Activated T-helper 17 cell treated with anti-CD3 and anti-CD28 coated beads, Interleukin-2, amount 50 U/mL, for 72 hours (primary cell): ENCODE data around the gene PDGFC. TPM values are rescaled to one million over a fixed set of nuclear protein-coding genes. Genes with fewer than 3 reads are reported as not detected.

ENCODE experiments used
- ATAC-seq: fragments of 150-1000 bp; cut with Tn5 transposase; replicated peaks from 2 replicates; pipeline ENCODE4 v1.10.0; 2021; ENCODE audit warnings: mild to moderate bottlenecking, moderate library complexity
- H3K27ac Mint-ChIP-seq: one replicate; pipeline ENCODE4 v1.8.0; 2022; ENCODE audit warnings: mixed read lengths
- H3K27me3 Mint-ChIP-seq: one replicate; pipeline ENCODE4 v1.8.0; 2022; ENCODE audit warnings: mixed read lengths
- H3K36me3 Mint-ChIP-seq: one replicate; pipeline ENCODE4 v1.8.0; 2022; ENCODE audit warnings: low read depth, mild to moderate bottlenecking, mixed read lengths
- H3K4me1 Mint-ChIP-seq: one replicate; pipeline ENCODE4 v1.8.0; 2022; ENCODE audit warnings: mixed read lengths
- H3K4me3 Mint-ChIP-seq: one replicate; pipeline ENCODE4 v1.8.0; 2022; ENCODE audit warnings: mild to moderate bottlenecking, mixed read lengths
- H3K9me3 Mint-ChIP-seq: one replicate; pipeline ENCODE4 v1.8.0; 2022; ENCODE audit warnings: mixed read lengths
- total RNA-seq, 2 donors: library from RNA; stranded (reverse); gene quantifications; one replicate each; pipeline ENCODE4 v1.2.3, GENCODE V29; 2022

Gene PDGFC
- total RNA-seq, 2 donors from 2014 or later = not detected

- no peak for ATAC-seq
- peaks cover 6% of the 10 kb centered on the region for H3K9me3 Mint-ChIP-seq
Measured at GRCh38 chr4:156991161-156991560, 19.6 kb upstream of the PDGFC start.

GRCh38 chr4:156983366-156983765, 11.8 kb upstream of the PDGFC start:
- Mint-ChIP-seq H3K36me3 (no peaks in the 10 kb centered on the region), H3K27ac (no peak overlapping the region), H3K4me3 (no peak overlapping the region), H3K27me3 (peaks cover 3% of the 10 kb centered on the region), H3K9me3 (peaks cover 9% of the 10 kb centered on the region), H3K4me1 (no peaks in the 10 kb centered on the region)
- no peak for ATAC-seq

More at GRCh38 chr4:156991161-156991560, 19.6 kb upstream of the PDGFC start:
- Mint-ChIP-seq H3K27me3 (no peaks in the 10 kb centered on the region), H3K36me3 (no peaks in the 10 kb centered on the region), H3K27ac (no peak overlapping the region), H3K4me1 (no peaks in the 10 kb centered on the region), H3K4me3 (no peak overlapping the region)

- Mint-ChIP-seq H3K27me3 (peaks cover 3% of the 10 kb centered on the region), H3K4me3 (no peak overlapping the region), H3K36me3 (no peaks in the 10 kb centered on the region), H3K9me3 (peaks cover 9% of the 10 kb centered on the region), H3K27ac (no peak overlapping the region), H3K4me1 (no peaks in the 10 kb centered on the region)
- ATAC-seq = no peak
Measured at GRCh38 chr4:156981262-156981769, 9.7 kb upstream of the PDGFC start.

GRCh38 chr4:156977435-156978160, 6.0 kb upstream of the PDGFC start:
- Mint-ChIP-seq H3K27me3 (peaks cover 21% of the 10 kb centered on the region), H3K9me3 (peaks cover 4% of the 10 kb centered on the region), H3K4me1 (no peaks in the 10 kb centered on the region), H3K4me3 (no peak overlapping the region), H3K27ac (no peak overlapping the region), H3K36me3 (no peaks in the 10 kb centered on the region)
- ATAC-seq = no peak

- peaks cover 4% of the 10 kb centered on the region for H3K9me3 Mint-ChIP-seq
- peaks cover 23% of the 10 kb centered on the region for H3K27me3 Mint-ChIP-seq
- H3K4me1 Mint-ChIP-seq = no peaks in the 10 kb centered on the region
- no peak overlapping the region for H3K4me3 Mint-ChIP-seq
- H3K27ac Mint-ChIP-seq = no peak overlapping the region
- no peaks in the 10 kb centered on the region for H3K36me3 Mint-ChIP-seq
- ATAC-seq = no peak
Measured at GRCh38 chr4:156976147-156976546, 4.5 kb upstream of the PDGFC start.

- Mint-ChIP-seq H3K9me3 (peaks cover 4% of the 10 kb centered on the region), H3K4me3 (no peak overlapping the region), H3K27me3 (peaks cover 27% of the 10 kb centered on the region), H3K27ac (no peak overlapping the region), H3K36me3 (no peaks in the 10 kb centered on the region), H3K4me1 (no peaks in the 10 kb centered on the region)
- no peak for ATAC-seq
Measured at GRCh38 chr4:156975686-156976085, 4.1 kb upstream of the PDGFC start.

GRCh38 chr4:156974264-156974663, 2.7 kb upstream of the PDGFC start:
- ATAC-seq = no peak
- Mint-ChIP-seq H3K36me3 (no peaks in the 10 kb centered on the region), H3K27me3 (peaks cover 36% of the 10 kb centered on the region), H3K27ac (no peak overlapping the region), H3K4me3 (no peak overlapping the region), H3K4me1 (no peaks in the 10 kb centered on the region), H3K9me3 (peaks cover under 1% of the 10 kb centered on the region)

- Mint-ChIP-seq H3K4me1 (no peaks in the 10 kb centered on the region), H3K27me3 (peaks cover 51% of the 10 kb centered on the region), H3K27ac (no peak overlapping the region), H3K4me3 (no peak overlapping the region), H3K9me3 (peaks cover 8% of the 10 kb centered on the region), H3K36me3 (no peaks in the 10 kb centered on the region)
- no peak for ATAC-seq
Measured at GRCh38 chr4:156972379-156973015, 898 bp upstream of the PDGFC start.

- H3K4me1 Mint-ChIP-seq = no peaks in the 10 kb centered on the region
- no peak overlapping the region for H3K27ac Mint-ChIP-seq
- H3K4me3 Mint-ChIP-seq = peak overlapping the region; percentile 25
- no peak for ATAC-seq
- peaks cover 56% of the 10 kb centered on the region for H3K27me3 Mint-ChIP-seq
- H3K36me3 Mint-ChIP-seq = no peaks in the 10 kb centered on the region
- peaks cover 8% of the 10 kb centered on the region for H3K9me3 Mint-ChIP-seq
Measured at GRCh38 chr4:156971165-156971675, 379 bp downstream of the PDGFC start.

GRCh38 chr4:156970501-156971164, 966 bp downstream of the PDGFC start:
- peaks cover 56% of the 10 kb centered on the region for H3K27me3 Mint-ChIP-seq
- H3K9me3 Mint-ChIP-seq = peaks cover 8% of the 10 kb centered on the region
- H3K36me3 Mint-ChIP-seq = no peaks in the 10 kb centered on the region
- H3K27ac Mint-ChIP-seq = no peak overlapping the region
- H3K4me3 Mint-ChIP-seq = peak overlapping the region; percentile 25
- no peak for ATAC-seq
- no peaks in the 10 kb centered on the region for H3K4me1 Mint-ChIP-seq

- Mint-ChIP-seq H3K27me3 (peaks cover 52% of the 10 kb centered on the region), H3K9me3 (peaks cover 8% of the 10 kb centered on the region), H3K4me1 (no peaks in the 10 kb centered on the region)
Measured at GRCh38 chr4:156969911-156970310, 1.7 kb downstream of the PDGFC start.

GRCh38 chr4:156969101-156969500, 2.5 kb downstream of the PDGFC start:
- no peak overlapping the region for H3K4me3 Mint-ChIP-seq
- H3K27ac Mint-ChIP-seq = no peak overlapping the region
- no peaks in the 10 kb centered on the region for H3K4me1 Mint-ChIP-seq
- H3K9me3 Mint-ChIP-seq = peaks cover 8% of the 10 kb centered on the region
- peaks cover 49% of the 10 kb centered on the region for H3K27me3 Mint-ChIP-seq
- no peaks in the 10 kb centered on the region for H3K36me3 Mint-ChIP-seq
- no peak for ATAC-seq

More at GRCh38 chr4:156969911-156970310, 1.7 kb downstream of the PDGFC start:
- Mint-ChIP-seq H3K4me3 (no peak overlapping the region), H3K36me3 (no peaks in the 10 kb centered on the region), H3K27ac (no peak overlapping the region)
- no peak for ATAC-seq

GRCh38 chr4:156968479-156968984, 3.1 kb downstream of the PDGFC start:
- no peak overlapping the region for H3K4me3 Mint-ChIP-seq
- no peaks in the 10 kb centered on the region for H3K4me1 Mint-ChIP-seq
- no peaks in the 10 kb centered on the region for H3K36me3 Mint-ChIP-seq
- H3K27ac Mint-ChIP-seq = no peak overlapping the region
- ATAC-seq = no peak
- peaks cover 8% of the 10 kb centered on the region for H3K9me3 Mint-ChIP-seq
- peaks cover 43% of the 10 kb centered on the region for H3K27me3 Mint-ChIP-seq

- ATAC-seq = no peak
- no peaks in the 10 kb centered on the region for H3K36me3 Mint-ChIP-seq
- peaks cover 8% of the 10 kb centered on the region for H3K9me3 Mint-ChIP-seq
- no peaks in the 10 kb centered on the region for H3K4me1 Mint-ChIP-seq
- H3K4me3 Mint-ChIP-seq = no peak overlapping the region
- no peak overlapping the region for H3K27ac Mint-ChIP-seq
- peaks cover 33% of the 10 kb centered on the region for H3K27me3 Mint-ChIP-seq
Measured at GRCh38 chr4:156966836-156967235, 4.8 kb downstream of the PDGFC start.
